ENCODE data around the gene CLIP2. TPM values are rescaled to one million over a fixed set of nuclear protein-coding genes. Genes with fewer than 3 reads are reported as not detected.

The CLIP2 gene
- polyA plus RNA-seq, 3 donors = 1.1 to 5.2 (median 1.3) TPM

GRCh38 chr7:74317146-74317782, 28.1 kb downstream of the CLIP2 start:
- peaks cover 0 to 3% (median 3%) of the 10 kb centered on the region in 3 donors for H3K27me3 Mint-ChIP-seq (ENCODE audit: low read depth in 3 of 3)
- no peak for TF ChIP-seq CTCF (IDR thresholded peaks at IDR 0.05)
- intact Hi-C loops (cut with micrococcal nuclease) = no loop called here
- H3K27ac ChIP-seq (ENCODE audit: low read depth in 1 of 2, low read length in 2 of 2) = no peak overlapping the region
- H3K36me3 Mint-ChIP-seq = peaks cover 16 to 24% of the 10 kb centered on the region in 2 donors
- H3K4me1 ChIP-seq (ENCODE audit: control insufficient read depth in 1 of 2, insufficient read depth in 2 of 2, low read length in 2 of 2) = peaks cover 6 to 7% of the 10 kb centered on the region in 2 donors
- H2AFZ ChIP-seq (ENCODE audit: insufficient read depth, low read depth, low read length, poor library complexity, severe bottlenecking) = no peak overlapping the region
- DNase-seq = no peak
- no peak overlapping the region for H3K4me3 Mint-ChIP-seq
- no peak overlapping the region for H3K9ac ChIP-seq (ENCODE audit: insufficient read depth, low read length, poor library complexity, severe bottlenecking)
- H3K9me3 Mint-ChIP-seq = peaks cover 0 to 2% (median 0%) of the 10 kb centered on the region in 7 donors
- peaks cover 13% of the 10 kb centered on the region for H3K4me1 Mint-ChIP-seq
- H3K36me3 ChIP-seq (replicated peaks in 1 of 2; ENCODE audit: control insufficient read depth in 1 of 2, insufficient read depth in 2 of 2, low read length in 2 of 2) = peaks cover 0 to 9% of the 10 kb centered on the region in 2 donors
- no peaks in the 10 kb centered on the region for H3K79me2 ChIP-seq (ENCODE audit: insufficient read depth, low read length)
- no peaks in the 10 kb centered on the region for H3K27me3 ChIP-seq (ENCODE audit: control insufficient read depth in 2 of 2, insufficient read depth in 2 of 2, low read length in 2 of 2)
- H3K27ac Mint-ChIP-seq = peak overlapping the region in 1 of 7 donors; percentile 31
- WGBS (ENCODE audit: insufficient coverage) = 97% methylated on average over 18 of the region's 20 CpGs
- H3K9me3 ChIP-seq (replicated peaks in 1 of 2; ENCODE audit: control insufficient read depth in 1 of 2, insufficient read depth in 1 of 2, low read length in 2 of 2) = no peaks in the 10 kb centered on the region
- no peak overlapping the region for H3K4me2 ChIP-seq (replicated peaks; ENCODE audit: extremely low read depth, low read length, poor library complexity, severe bottlenecking)
- H4K20me1 ChIP-seq (ENCODE audit: insufficient read depth, low read length) = peaks cover 10% of the 10 kb centered on the region
- H3K4me3 ChIP-seq (replicated peaks in 1 of 3; ENCODE audit: low read depth in 2 of 3, low read length in 3 of 3) = no peak overlapping the region

GRCh38 chr7:74318043-74318442, 28.8 kb downstream of the CLIP2 start:
- no peak for TF ChIP-seq CTCF (IDR thresholded peaks at IDR 0.05)
- H3K4me1 ChIP-seq (ENCODE audit: control insufficient read depth in 1 of 2, insufficient read depth in 2 of 2, low read length in 2 of 2) = no peaks in the 10 kb centered on the region
- peaks cover 0 to 3% (median 3%) of the 10 kb centered on the region in 3 donors for H3K27me3 Mint-ChIP-seq (ENCODE audit: low read depth in 3 of 3)
- no peaks in the 10 kb centered on the region for H3K27me3 ChIP-seq (ENCODE audit: control insufficient read depth in 2 of 2, insufficient read depth in 2 of 2, low read length in 2 of 2)
- H3K36me3 Mint-ChIP-seq = peaks cover 17 to 25% of the 10 kb centered on the region in 2 donors
- no peak overlapping the region for H3K27ac ChIP-seq (ENCODE audit: low read depth in 1 of 2, low read length in 2 of 2)
- H3K4me3 Mint-ChIP-seq = peak overlapping the region in 1 of 2 donors; percentile 3
- peaks cover 0 to 9% of the 10 kb centered on the region in 2 donors for H3K36me3 ChIP-seq (replicated peaks in 1 of 2; ENCODE audit: control insufficient read depth in 1 of 2, insufficient read depth in 2 of 2, low read length in 2 of 2)
- no peak overlapping the region for H2AFZ ChIP-seq (ENCODE audit: insufficient read depth, low read depth, low read length, poor library complexity, severe bottlenecking)
- no peaks in the 10 kb centered on the region for H3K79me2 ChIP-seq (ENCODE audit: insufficient read depth, low read length)
- WGBS (ENCODE audit: insufficient coverage) = 100% methylated on average over 2 of the region's 8 CpGs
- H4K20me1 ChIP-seq (ENCODE audit: insufficient read depth, low read length) = peaks cover 3% of the 10 kb centered on the region
- intact Hi-C loops (cut with micrococcal nuclease) = no loop called here
- H3K27ac Mint-ChIP-seq = no peak overlapping the region
- peaks cover 0 to 2% (median 0%) of the 10 kb centered on the region in 7 donors for H3K9me3 Mint-ChIP-seq
- H3K4me1 Mint-ChIP-seq = peaks cover 7% of the 10 kb centered on the region
- no peak overlapping the region for H3K4me3 ChIP-seq (replicated peaks in 1 of 3; ENCODE audit: low read depth in 2 of 3, low read length in 3 of 3)
- H3K9me3 ChIP-seq (replicated peaks in 1 of 2; ENCODE audit: control insufficient read depth in 1 of 2, insufficient read depth in 1 of 2, low read length in 2 of 2) = no peaks in the 10 kb centered on the region
- no peak overlapping the region for H3K4me2 ChIP-seq (replicated peaks; ENCODE audit: extremely low read depth, low read length, poor library complexity, severe bottlenecking)
- DNase-seq = no peak
- no peak overlapping the region for H3K9ac ChIP-seq (ENCODE audit: insufficient read depth, low read length, poor library complexity, severe bottlenecking)

All from CD14-positive monocyte (primary cell).